ENCODE results near the gene MFSD12. TPM values are rescaled to one million over a fixed set of nuclear protein-coding genes. Genes with fewer than 3 reads are reported as not detected.

The MFSD12 gene
- total and polyA plus RNA-seq, 9 donors: 17.4 to 104 (median 36.4) TPM

DNA sequence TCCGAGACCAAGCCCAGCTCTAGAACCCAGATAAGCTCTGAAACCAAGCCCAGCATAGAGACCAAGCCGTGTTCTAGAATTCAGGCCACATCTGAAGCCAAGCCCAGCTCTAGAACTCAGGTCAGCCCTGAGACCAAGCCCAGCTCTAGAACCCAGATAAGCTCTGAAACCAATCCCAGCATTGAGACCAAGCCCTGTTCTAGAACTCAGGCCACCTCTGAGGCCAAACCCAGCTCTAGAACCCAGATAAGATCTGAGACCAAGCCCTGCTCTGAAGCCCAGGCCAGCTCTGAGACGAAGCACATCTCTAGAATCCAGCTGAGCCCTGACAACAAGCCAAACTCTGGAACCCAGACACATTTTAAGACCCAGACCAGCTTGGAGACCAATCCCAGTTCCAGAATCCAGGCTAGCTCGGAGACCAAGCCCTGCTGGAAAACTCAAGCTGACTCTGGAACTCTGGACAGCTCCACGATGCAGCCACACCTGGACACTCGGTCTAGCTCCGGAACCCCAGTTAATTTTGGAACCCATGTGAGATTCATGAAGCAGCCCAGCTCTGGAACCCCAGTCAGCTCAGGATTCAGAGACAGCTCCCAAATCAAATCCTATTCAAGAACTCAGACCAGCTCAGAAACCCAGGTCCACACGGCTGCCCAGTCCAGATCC lies 33.7 kb upstream of the MFSD12 start:
- no peak for DNase-seq
- no peak for TF ChIP-seq POLR2A (IDR thresholded peaks at IDR 0.05)
- TF ChIP-seq, protein P1, sequence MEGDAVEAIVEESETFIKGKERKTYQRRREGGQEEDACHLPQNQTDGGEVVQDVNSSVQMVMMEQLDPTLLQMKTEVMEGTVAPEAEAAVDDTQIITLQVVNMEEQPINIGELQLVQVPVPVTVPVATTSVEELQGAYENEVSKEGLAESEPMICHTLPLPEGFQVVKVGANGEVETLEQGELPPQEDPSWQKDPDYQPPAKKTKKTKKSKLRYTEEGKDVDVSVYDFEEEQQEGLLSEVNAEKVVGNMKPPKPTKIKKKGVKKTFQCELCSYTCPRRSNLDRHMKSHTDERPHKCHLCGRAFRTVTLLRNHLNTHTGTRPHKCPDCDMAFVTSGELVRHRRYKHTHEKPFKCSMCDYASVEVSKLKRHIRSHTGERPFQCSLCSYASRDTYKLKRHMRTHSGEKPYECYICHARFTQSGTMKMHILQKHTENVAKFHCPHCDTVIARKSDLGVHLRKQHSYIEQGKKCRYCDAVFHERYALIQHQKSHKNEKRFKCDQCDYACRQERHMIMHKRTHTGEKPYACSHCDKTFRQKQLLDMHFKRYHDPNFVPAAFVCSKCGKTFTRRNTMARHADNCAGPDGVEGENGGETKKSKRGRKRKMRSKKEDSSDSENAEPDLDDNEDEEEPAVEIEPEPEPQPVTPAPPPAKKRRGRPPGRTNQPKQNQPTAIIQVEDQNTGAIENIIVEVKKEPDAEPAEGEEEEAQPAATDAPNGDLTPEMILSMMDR (IDR thresholded peaks at IDR 0.05): no peak
- TF ChIP-seq EP300 (IDR thresholded peaks at IDR 0.05): no peak
- Histone ChIP-seq H3K9me3 (no peaks in the 10 kb centered on the region), H3K27me3 (no peaks in the 10 kb centered on the region), H3K27ac (no peak overlapping the region), H3K4me3 (no peak overlapping the region), H3K36me3 (no peaks in the 10 kb centered on the region), H3K4me1 (ENCODE audit: insufficient read depth) (no peaks in the 10 kb centered on the region)
- intact Hi-C loops (cut with DNase I): no loop called here
- WGBS, 3 donors: 90 to 95% (median 92%) methylated on average over 8 of the region's 8 CpGs

DNA sequence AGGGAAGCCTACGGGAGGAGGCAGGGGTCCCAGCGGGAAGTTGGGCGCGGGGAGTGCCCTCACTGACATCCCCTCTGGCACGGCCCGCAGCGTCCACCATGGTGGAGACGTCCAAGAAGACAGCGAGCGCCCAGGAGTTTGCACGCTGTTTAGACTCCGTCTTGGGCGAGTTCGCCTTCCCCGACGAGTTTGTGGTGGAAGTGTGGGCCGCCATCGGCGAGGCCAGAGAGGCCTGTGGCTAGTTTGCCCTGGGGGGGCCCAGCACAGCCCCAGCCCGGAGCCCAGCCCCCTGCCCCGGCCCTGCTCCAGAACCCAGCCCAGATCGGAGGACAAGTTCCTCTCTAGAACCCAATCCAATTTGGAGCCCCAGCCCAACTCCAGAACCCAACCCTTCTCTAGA lies 32.6 kb upstream of the MFSD12 start:
- Histone ChIP-seq H3K27me3 (no peaks in the 10 kb centered on the region), H3K27ac (no peak overlapping the region), H3K36me3 (no peaks in the 10 kb centered on the region), H3K4me1 (ENCODE audit: insufficient read depth) (no peaks in the 10 kb centered on the region), H3K4me3 (no peak overlapping the region), H3K9me3 (no peaks in the 10 kb centered on the region)
- no peak for DNase-seq
- intact Hi-C loops (cut with DNase I): no loop called here
- WGBS, 3 donors: 92 to 94% (median 93%) methylated on average over 22 of the region's 22 CpGs
- TF ChIP-seq, protein P1 (IDR thresholded peaks at IDR 0.05): no peak
- no peak for TF ChIP-seq EP300 (IDR thresholded peaks at IDR 0.05)
- no peak for TF ChIP-seq POLR2A (IDR thresholded peaks at IDR 0.05)

DNA sequence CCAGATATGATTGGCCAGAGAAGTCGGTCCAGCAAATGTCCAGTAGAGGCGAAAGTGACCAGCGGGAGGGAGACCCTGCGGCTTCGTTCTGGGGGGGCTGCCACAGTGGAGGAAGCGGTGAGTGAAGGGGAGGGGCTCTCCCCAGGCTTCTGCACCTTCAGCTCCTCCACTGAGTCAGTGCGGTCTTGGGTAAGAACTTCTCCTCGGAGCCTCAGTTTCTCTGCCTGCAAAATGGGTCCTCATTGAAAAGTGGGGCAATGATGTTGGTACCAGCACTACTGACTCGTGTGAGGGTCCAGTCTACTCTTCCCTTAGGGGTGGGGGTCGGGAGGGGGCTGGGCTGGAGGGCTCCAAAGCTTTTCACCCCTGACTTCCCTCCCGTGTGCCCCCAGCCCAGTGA lies 32.1 kb upstream of the MFSD12 start:
- no peaks in the 10 kb centered on the region for H3K4me1 ChIP-seq (ENCODE audit: insufficient read depth)
- intact Hi-C loops (cut with DNase I): no loop called here
- TF ChIP-seq POLR2A (IDR thresholded peaks at IDR 0.05) (no peak), EP300 (IDR thresholded peaks at IDR 0.05) (no peak)
- TF ChIP-seq, protein P1 (IDR thresholded peaks at IDR 0.05): no peak
- 75 to 85% (median 80%) methylated on average over 11 of the region's 11 CpGs for WGBS, 3 donors
- H3K4me3 ChIP-seq: no peak overlapping the region
- H3K27ac ChIP-seq: no peak overlapping the region
- H3K36me3 ChIP-seq: no peaks in the 10 kb centered on the region
- no peaks in the 10 kb centered on the region for H3K27me3 ChIP-seq
- DNase-seq: no peak
- H3K9me3 ChIP-seq: no peaks in the 10 kb centered on the region

DNA sequence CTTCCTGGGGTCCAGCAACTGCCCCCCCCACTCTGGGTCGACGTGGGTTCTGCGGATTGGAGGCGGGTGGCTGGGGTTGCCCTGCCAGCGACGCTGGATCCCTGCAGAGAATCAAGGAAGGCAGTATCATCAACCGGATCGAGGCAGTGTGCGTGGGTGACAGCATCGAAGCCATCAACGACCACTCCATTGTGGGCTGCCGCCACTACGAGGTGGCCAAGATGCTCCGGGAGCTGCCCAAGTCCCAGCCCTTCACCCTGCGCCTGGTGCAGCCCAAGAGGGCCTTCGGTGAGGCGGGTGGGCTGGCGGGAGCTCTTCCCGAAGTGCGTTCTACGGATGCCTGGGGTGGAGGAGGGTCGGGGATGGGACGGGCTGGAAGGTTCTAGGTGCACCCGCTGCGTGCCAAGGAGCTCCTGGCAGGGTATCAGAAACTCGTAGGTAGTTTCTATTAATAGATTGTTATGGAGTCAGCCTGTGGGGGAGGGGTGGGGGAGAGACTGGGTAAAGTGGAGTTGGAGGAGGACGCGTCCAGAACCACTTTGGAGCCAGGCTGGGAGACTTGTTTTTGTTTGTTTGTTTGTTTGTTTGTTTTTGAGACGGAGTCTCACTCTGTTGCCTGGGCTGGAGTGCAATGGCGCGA lies 29.4 kb upstream of the MFSD12 start:
- no peaks in the 10 kb centered on the region for H3K9me3 ChIP-seq
- no peaks in the 10 kb centered on the region for H3K4me1 ChIP-seq (ENCODE audit: insufficient read depth)
- DNase-seq: no peak
- 46 to 62% (median 62%) methylated on average over 13 to 31 of the region's 31 CpGs for WGBS, 3 donors
- no peak overlapping the region for H3K4me3 ChIP-seq
- H3K36me3 ChIP-seq: no peaks in the 10 kb centered on the region
- intact Hi-C loops (cut with DNase I): no loop called here
- no peak overlapping the region for H3K27ac ChIP-seq
- TF ChIP-seq EP300 (IDR thresholded peaks at IDR 0.05): no peak
- no peak for TF ChIP-seq POLR2A (IDR thresholded peaks at IDR 0.05)
- TF ChIP-seq, protein P1 (IDR thresholded peaks at IDR 0.05): no peak
- no peaks in the 10 kb centered on the region for H3K27me3 ChIP-seq
